GM19099 (cell line): ENCODE results near the gene UGT1A4.

Source experiments
- POLR2A ChIP-seq: IDR thresholded peaks from 3 replicates; pipeline ENCODE4 v1.6.1; 2011; ENCODE audit warnings: low read depth; ENCODE audit not compliant: insufficient read length; ENCODE audit errors: extremely low read depth

Gene UGT1A4

GRCh38 chr2:233794128-233794658 is 75.7 kb downstream of the UGT1A4 start:
- TF ChIP-seq POLR2A, result no peak

GRCh38 chr2:233795735-233796171 is 77.2 kb downstream of the UGT1A4 start:
- no peak for TF ChIP-seq POLR2A

- no peak for TF ChIP-seq POLR2A
Observed at GRCh38 chr2:233796254-233796653, 77.7 kb downstream of the UGT1A4 start.

- no peak for TF ChIP-seq POLR2A
Observed at GRCh38 chr2:233798335-233799086, 80.0 kb downstream of the UGT1A4 start.

- no peak for TF ChIP-seq POLR2A
Observed at GRCh38 chr2:233799087-233799665, 80.6 kb downstream of the UGT1A4 start.

GRCh38 chr2:233799716-233800115 is 81.2 kb downstream of the UGT1A4 start:
- TF ChIP-seq POLR2A, result no peak

GRCh38 chr2:233800208-233800607 is 81.7 kb downstream of the UGT1A4 start:
- no peak for TF ChIP-seq POLR2A

GRCh38 chr2:233801357-233802131 is 83.0 kb downstream of the UGT1A4 start:
- no peak for TF ChIP-seq POLR2A

GRCh38 chr2:233802132-233802815 is 83.7 kb downstream of the UGT1A4 start:
- no peak for TF ChIP-seq POLR2A

GRCh38 chr2:233803292-233803911 is 84.9 kb downstream of the UGT1A4 start:
- TF ChIP-seq POLR2A, result no peak

- no peak for TF ChIP-seq POLR2A
Observed at GRCh38 chr2:233803994-233804393, 85.5 kb downstream of the UGT1A4 start.

- no peak for TF ChIP-seq POLR2A
Observed at GRCh38 chr2:233807215-233807865, 88.8 kb downstream of the UGT1A4 start.

GRCh38 chr2:233807966-233808935 is 89.7 kb downstream of the UGT1A4 start:
- TF ChIP-seq POLR2A, result no peak

GRCh38 chr2:233810385-233810784 is 91.8 kb downstream of the UGT1A4 start:
- no peak for TF ChIP-seq POLR2A
